Suprapubic skin (tissue), 4 donors: ENCODE measurements around the gene USP36. TPM values are rescaled to one million over a fixed set of nuclear protein-coding genes. Genes with fewer than 3 reads are reported as not detected.

Experiments used
- DNase-seq, 2 donors: peaks; one replicate each; pipeline ENCODE4 v3.0.0-alpha.2; 2019; ENCODE audit warnings: low spot score in 2 of 2
- H3K27ac ChIP-seq: fragments of 200-600 bp; sonication (generic); one replicate; pipeline ENCODE4 v1.5.1; 2019
- H3K27me3 ChIP-seq: fragments of 200-600 bp; sonication (generic); one replicate; pipeline ENCODE4 v1.5.1; 2019
- H3K36me3 ChIP-seq: fragments of 200-600 bp; sonication (generic); one replicate; pipeline ENCODE4 v1.5.1; 2019
- H3K4me1 ChIP-seq: fragments of 200-600 bp; sonication (generic); one replicate; pipeline ENCODE4 v1.5.1; 2019
- H3K4me3 ChIP-seq: fragments of 200-600 bp; sonication (generic); one replicate; pipeline ENCODE4 v1.5.1; 2019; ENCODE audit warnings: mild to moderate bottlenecking
- H3K9me3 ChIP-seq: fragments of 200-600 bp; sonication (generic); one replicate; pipeline ENCODE4 v1.5.1; 2019
- EP300 ChIP-seq: sonication (generic); formaldehyde crosslinking; IDR thresholded peaks from one replicate; pipeline ENCODE4 v1.6.1; 2017; ENCODE audit warnings: antibody characterized with exemption
- POLR2A ChIP-seq, 2 donors: fragments of 450-650 bp; IDR thresholded peaks; one replicate each; pipeline ENCODE4 v1.6.1; 2017; ENCODE audit warnings: antibody characterized with exemption in 2 of 2, mild to moderate bottlenecking in 2 of 2, moderate library complexity in 2 of 2
- POLR2AphosphoS5 ChIP-seq, 3 donors: sonication (generic); formaldehyde crosslinking; IDR thresholded peaks; one replicate each; pipeline ENCODE4 v1.6.1; 2017; ENCODE audit warnings: antibody characterized with exemption in 3 of 3
- WGBS: methylation state at CpG from one replicate; pipeline ENCODE4 v1.1.5; 2018; 5-methylcytosine and 5-hydroxymethylcytosine counted together
- total RNA-seq, 4 donors: library from RNA; depleted of rRNA; stranded (reverse); fragments of >200 nt; gene quantifications; one replicate each; pipeline ENCODE4 v1.1.0, GENCODE V29; 2016
- TF ChIP-seq, protein P1 (sequence below), 2 donors: fragments of 200-600 bp in 1 of 2; fragments of 450-650 bp in 1 of 2; sonication (generic) in 1 of 2; IDR thresholded peaks; one replicate each; pipeline ENCODE4 v1.5.1; 2016 to 2019; ENCODE audit warnings: antibody characterized with exemption in 2 of 2, mild to moderate bottlenecking in 1 of 2, moderate library complexity in 1 of 2

The USP36 gene
- total RNA-seq, 4 donors from 2014 or later = 60.1 to 118 (median 74.4) TPM

DNA sequence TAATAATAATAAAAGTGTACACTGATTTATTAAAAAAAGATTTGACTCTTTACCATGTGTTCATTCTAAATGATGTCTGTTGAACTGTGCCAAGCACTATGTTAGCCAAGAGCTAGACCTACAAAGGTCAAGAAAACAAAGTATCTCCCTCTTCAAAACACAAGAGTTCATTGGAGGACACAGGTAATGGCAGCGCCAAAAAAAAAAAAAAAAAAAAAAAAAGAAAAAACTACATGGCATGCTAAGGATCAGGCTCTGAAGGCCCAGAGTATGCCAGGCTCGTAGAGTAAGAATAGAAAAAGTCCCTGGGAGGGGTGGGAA is 93.7 kb downstream of the USP36 start:
- Histone ChIP-seq H3K27me3 (no peaks in the 10 kb centered on the region), H3K4me1 (peaks cover 62% of the 10 kb centered on the region), H3K4me3 (no peak overlapping the region), H3K9me3 (no peaks in the 10 kb centered on the region), H3K27ac (peak overlapping the region; percentile 76), H3K36me3 (no peaks in the 10 kb centered on the region)
- TF ChIP-seq POLR2AphosphoS5 (IDR thresholded peaks at IDR 0.05) (no peak), EP300 (no peak), POLR2A (IDR thresholded peaks at IDR 0.05) (no peak)
- TF ChIP-seq, protein P1, sequence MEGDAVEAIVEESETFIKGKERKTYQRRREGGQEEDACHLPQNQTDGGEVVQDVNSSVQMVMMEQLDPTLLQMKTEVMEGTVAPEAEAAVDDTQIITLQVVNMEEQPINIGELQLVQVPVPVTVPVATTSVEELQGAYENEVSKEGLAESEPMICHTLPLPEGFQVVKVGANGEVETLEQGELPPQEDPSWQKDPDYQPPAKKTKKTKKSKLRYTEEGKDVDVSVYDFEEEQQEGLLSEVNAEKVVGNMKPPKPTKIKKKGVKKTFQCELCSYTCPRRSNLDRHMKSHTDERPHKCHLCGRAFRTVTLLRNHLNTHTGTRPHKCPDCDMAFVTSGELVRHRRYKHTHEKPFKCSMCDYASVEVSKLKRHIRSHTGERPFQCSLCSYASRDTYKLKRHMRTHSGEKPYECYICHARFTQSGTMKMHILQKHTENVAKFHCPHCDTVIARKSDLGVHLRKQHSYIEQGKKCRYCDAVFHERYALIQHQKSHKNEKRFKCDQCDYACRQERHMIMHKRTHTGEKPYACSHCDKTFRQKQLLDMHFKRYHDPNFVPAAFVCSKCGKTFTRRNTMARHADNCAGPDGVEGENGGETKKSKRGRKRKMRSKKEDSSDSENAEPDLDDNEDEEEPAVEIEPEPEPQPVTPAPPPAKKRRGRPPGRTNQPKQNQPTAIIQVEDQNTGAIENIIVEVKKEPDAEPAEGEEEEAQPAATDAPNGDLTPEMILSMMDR (IDR thresholded peaks at IDR 0.05) = no peak
- 36% methylated on average over 2 of the region's 2 CpGs for WGBS
- no peak for DNase-seq

DNA sequence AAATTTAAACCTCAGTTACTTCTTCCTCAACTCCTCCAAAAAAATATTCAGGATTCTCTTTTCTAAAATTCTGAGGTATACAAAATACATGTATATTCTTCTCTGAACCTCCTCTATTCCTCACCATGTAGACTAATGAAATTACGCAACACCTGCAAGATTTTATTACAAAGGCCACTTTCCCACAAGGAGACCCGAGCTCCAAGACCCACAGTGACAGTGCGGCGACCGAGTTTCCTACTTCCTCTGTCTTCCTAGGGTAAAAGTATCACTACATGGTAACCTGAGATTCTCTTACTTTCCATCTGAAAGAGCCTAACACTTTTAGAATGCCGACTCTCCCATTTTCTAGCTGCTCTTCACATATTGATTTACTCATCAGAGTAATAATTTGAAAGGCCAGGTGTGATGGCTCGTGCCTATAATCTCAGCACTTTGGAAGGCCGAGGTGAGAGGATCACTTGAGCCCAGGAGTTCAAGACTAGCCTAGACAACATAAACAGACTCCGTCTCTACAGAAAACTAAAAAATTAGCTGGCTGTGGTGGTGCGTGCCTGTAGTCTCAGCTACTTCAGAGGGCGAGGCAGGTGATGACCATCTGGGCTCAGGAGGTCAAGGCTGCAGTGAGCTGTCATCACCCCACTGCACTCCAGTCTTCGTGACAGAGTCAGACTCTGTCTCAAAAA is 94.2 kb downstream of the USP36 start:
- no peak for DNase-seq
- Histone ChIP-seq H3K9me3 (no peaks in the 10 kb centered on the region), H3K4me1 (peaks cover 67% of the 10 kb centered on the region), H3K27me3 (no peaks in the 10 kb centered on the region), H3K36me3 (no peaks in the 10 kb centered on the region), H3K27ac (peak overlapping the region; percentile 76), H3K4me3 (no peak overlapping the region)
- no peak for TF ChIP-seq EP300
- TF ChIP-seq POLR2AphosphoS5 (IDR thresholded peaks at IDR 0.05) = no peak
- TF ChIP-seq, protein P1 (IDR thresholded peaks at IDR 0.05) = no peak
- no peak for TF ChIP-seq POLR2A (IDR thresholded peaks at IDR 0.05)
- WGBS = 78% methylated on average over 12 of the region's 12 CpGs

Other genes starting within 250 kb of the USP36 start
- gene CYTH1, start 58.5 kb downstream of the USP36 start, total RNA-seq = 10 to 100 TPM; 57.6 to 88.6 (median 74.9) TPM
- gene CEP295NL, start 62.4 kb upstream of the USP36 start, total RNA-seq = 10 to 100 TPM in 1 of 4 donors, 1 to 10 TPM in 3; 2.4 to 11.1 (median 3.5) TPM
- gene TIMP2, start 84.6 kb upstream of the USP36 start, total RNA-seq = 100 to 1,000 TPM in 1 of 4 donors, 10 to 100 TPM in 3; 48.4 to 114 (median 76.0) TPM
- 100 to 1,000 TPM in 2 of 4 donors, 10 to 100 TPM in 2; 70.2 to 162 (median 105) TPM for gene LGALS3BP, start 139.1 kb upstream of the USP36 start, total RNA-seq
- gene CANT1, start 168.9 kb upstream of the USP36 start, total RNA-seq = 10 to 100 TPM; 21.8 to 37.4 (median 30.1) TPM
- gene C1QTNF1, start 183.4 kb upstream of the USP36 start, total RNA-seq = 10 to 100 TPM; 15.7 to 38.1 (median 23.5) TPM
- gene ENGASE, start 234.0 kb upstream of the USP36 start, total RNA-seq = 10 to 100 TPM; 20.6 to 87.6 (median 38.4) TPM